Measurements from ENCODE around the gene ZIC4. TPM values are rescaled to one million over a fixed set of nuclear protein-coding genes. Genes with fewer than 3 reads are reported as not detected.

Gene ZIC4
- total RNA-seq, 1 donor from 2014 or later, result not detected

DNA sequence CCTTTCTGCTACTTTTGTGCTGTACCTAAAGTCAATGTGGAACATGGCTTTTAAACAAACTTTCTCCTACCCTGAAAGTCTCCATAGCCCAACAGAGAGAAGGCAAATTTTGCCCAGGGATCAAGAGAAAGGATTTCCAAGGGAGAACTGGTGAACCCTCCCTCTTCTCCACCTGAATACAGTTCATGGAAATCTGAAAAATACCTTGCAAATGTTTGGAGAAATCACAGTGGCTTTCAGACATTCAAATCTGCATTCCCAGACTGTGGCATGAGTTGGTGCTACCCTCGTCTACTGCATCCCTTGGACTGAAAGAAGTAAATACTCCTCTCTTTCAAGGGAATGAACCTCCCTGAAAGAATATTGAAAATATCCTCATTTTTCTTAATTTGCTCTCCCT, 38.7 kb downstream of the ZIC4 start:
- Mint-ChIP-seq H3K36me3 (ENCODE audit: unreplicated experiment) (no peaks in the 10 kb centered on the region), H3K4me1 (ENCODE audit: low read depth, unreplicated experiment) (no peaks in the 10 kb centered on the region), H3K27me3 (ENCODE audit: unreplicated experiment) (peaks cover 35% of the 10 kb centered on the region), H3K9me3 (ENCODE audit: unreplicated experiment) (no peaks in the 10 kb centered on the region), H3K27ac (ENCODE audit: unreplicated experiment) (no peak overlapping the region), H3K4me3 (ENCODE audit: unreplicated experiment) (no peak overlapping the region)
- TF ChIP-seq, protein P1, sequence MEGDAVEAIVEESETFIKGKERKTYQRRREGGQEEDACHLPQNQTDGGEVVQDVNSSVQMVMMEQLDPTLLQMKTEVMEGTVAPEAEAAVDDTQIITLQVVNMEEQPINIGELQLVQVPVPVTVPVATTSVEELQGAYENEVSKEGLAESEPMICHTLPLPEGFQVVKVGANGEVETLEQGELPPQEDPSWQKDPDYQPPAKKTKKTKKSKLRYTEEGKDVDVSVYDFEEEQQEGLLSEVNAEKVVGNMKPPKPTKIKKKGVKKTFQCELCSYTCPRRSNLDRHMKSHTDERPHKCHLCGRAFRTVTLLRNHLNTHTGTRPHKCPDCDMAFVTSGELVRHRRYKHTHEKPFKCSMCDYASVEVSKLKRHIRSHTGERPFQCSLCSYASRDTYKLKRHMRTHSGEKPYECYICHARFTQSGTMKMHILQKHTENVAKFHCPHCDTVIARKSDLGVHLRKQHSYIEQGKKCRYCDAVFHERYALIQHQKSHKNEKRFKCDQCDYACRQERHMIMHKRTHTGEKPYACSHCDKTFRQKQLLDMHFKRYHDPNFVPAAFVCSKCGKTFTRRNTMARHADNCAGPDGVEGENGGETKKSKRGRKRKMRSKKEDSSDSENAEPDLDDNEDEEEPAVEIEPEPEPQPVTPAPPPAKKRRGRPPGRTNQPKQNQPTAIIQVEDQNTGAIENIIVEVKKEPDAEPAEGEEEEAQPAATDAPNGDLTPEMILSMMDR (IDR thresholded peaks at IDR 0.05; ENCODE audit: partially characterized antibody, unreplicated experiment), result no peak
- DNase-seq, result no peak

GRCh38 chr3:147365196-147366115, 40.9 kb downstream of the ZIC4 start:
- no peaks in the 10 kb centered on the region for H3K9me3 Mint-ChIP-seq (ENCODE audit: unreplicated experiment)
- no peak overlapping the region for H3K27ac Mint-ChIP-seq (ENCODE audit: unreplicated experiment)
- H3K27me3 Mint-ChIP-seq (ENCODE audit: unreplicated experiment), result peaks cover 31% of the 10 kb centered on the region
- no peak overlapping the region for H3K4me3 Mint-ChIP-seq (ENCODE audit: unreplicated experiment)
- H3K36me3 Mint-ChIP-seq (ENCODE audit: unreplicated experiment), result no peaks in the 10 kb centered on the region
- DNase-seq, result no peak
- TF ChIP-seq, protein P1 (IDR thresholded peaks at IDR 0.05; ENCODE audit: partially characterized antibody, unreplicated experiment), result no peak
- H3K4me1 Mint-ChIP-seq (ENCODE audit: low read depth, unreplicated experiment), result peaks cover 4% of the 10 kb centered on the region

- Mint-ChIP-seq H3K27ac (ENCODE audit: unreplicated experiment) (no peak overlapping the region), H3K36me3 (ENCODE audit: unreplicated experiment) (no peaks in the 10 kb centered on the region), H3K9me3 (ENCODE audit: unreplicated experiment) (peaks cover 2% of the 10 kb centered on the region), H3K4me3 (ENCODE audit: unreplicated experiment) (no peak overlapping the region), H3K4me1 (ENCODE audit: low read depth, unreplicated experiment) (peaks cover 5% of the 10 kb centered on the region), H3K27me3 (ENCODE audit: unreplicated experiment) (peaks cover 34% of the 10 kb centered on the region)
- TF ChIP-seq, protein P1 (IDR thresholded peaks at IDR 0.05; ENCODE audit: partially characterized antibody, unreplicated experiment), result no peak
- no peak for DNase-seq
Observed at GRCh38 chr3:147364771-147365170, 41.6 kb downstream of the ZIC4 start.

DNA sequence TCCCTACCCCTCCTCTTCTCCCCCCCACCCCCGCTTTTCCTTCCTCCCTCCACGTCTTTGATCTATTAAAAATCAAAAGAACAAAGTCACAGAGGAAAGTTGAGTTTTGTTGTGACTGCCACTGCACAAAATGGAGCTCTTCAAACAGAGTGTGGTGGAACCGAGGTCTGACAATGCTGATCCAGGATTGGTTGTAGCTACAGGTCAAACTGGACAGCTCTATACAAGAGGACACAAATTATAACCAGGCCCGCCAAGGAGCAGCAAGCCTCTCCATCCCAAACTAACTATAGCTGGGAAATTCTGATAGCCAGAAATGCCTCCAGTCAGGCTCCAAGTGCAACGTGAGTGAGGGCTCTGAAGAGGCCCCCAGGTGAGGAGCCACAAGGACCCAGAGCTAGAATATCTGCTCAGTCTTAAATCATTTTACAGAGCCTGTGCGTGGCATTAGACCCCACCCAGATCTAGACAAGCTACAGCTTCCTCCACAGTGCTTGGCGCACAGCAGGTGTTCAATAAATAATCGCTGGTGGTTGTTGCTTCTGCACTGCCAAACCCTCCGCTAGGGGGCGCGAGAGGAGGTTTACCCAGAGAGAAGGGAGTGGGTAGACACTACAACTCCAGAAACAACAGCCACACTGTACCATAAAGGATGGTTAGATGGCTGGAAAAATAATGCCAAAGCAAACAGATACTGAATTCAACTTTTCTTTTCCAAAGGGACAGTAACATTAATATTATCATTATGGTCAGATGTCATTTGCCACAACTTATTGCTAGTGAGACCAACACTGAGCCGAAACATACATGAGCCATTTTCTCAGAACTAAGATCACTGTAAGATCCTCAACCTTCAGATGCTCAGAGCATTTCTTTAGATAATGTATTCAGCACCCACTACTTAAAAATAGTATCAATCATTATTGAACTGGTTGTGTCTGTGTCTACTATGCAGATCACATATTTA, 44.6 kb downstream of the ZIC4 start:
- no peak overlapping the region for H3K4me3 Mint-ChIP-seq (ENCODE audit: unreplicated experiment)
- peaks cover 9% of the 10 kb centered on the region for H3K4me1 Mint-ChIP-seq (ENCODE audit: low read depth, unreplicated experiment)
- DNase-seq, result peak; percentile 86
- H3K9me3 Mint-ChIP-seq (ENCODE audit: unreplicated experiment), result peaks cover 8% of the 10 kb centered on the region
- H3K36me3 Mint-ChIP-seq (ENCODE audit: unreplicated experiment), result no peaks in the 10 kb centered on the region
- H3K27me3 Mint-ChIP-seq (ENCODE audit: unreplicated experiment), result peaks cover 40% of the 10 kb centered on the region
- TF ChIP-seq, protein P1 (IDR thresholded peaks at IDR 0.05; ENCODE audit: partially characterized antibody, unreplicated experiment), result peak; percentile 97
- H3K27ac Mint-ChIP-seq (ENCODE audit: unreplicated experiment), result no peak overlapping the region
